ENCODE results near the gene NFKBIA.

DNA sequence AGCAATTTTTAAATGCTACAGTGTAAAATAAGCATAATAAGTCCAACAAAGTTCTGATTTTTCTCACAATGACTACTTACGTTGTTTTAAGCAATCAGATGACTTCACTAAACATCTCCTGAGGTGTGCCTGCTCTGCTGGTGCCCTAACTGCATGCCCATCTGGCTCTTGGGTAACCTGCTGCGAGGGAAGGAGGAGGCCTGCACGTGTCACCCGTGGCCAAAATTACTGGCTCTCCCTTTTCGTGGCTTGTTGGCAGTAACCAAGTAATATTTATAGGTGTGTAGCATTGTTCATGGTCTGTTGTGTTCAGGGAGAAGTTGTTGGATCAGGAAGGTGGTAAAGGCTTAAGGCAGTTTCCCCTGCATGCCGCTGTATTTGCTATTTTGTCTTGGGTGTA is 6.3 kb upstream of the NFKBIA start:
- no peak for TF ChIP-seq POLR2AphosphoS5 (IDR thresholded peaks at IDR 0.05)
- no peak for TF ChIP-seq POLR2A (IDR thresholded peaks at IDR 0.05)

Data from spleen (tissue), 3 donors.